ENCODE measurements around the gene HEXD.

The HEXD gene

DNA sequence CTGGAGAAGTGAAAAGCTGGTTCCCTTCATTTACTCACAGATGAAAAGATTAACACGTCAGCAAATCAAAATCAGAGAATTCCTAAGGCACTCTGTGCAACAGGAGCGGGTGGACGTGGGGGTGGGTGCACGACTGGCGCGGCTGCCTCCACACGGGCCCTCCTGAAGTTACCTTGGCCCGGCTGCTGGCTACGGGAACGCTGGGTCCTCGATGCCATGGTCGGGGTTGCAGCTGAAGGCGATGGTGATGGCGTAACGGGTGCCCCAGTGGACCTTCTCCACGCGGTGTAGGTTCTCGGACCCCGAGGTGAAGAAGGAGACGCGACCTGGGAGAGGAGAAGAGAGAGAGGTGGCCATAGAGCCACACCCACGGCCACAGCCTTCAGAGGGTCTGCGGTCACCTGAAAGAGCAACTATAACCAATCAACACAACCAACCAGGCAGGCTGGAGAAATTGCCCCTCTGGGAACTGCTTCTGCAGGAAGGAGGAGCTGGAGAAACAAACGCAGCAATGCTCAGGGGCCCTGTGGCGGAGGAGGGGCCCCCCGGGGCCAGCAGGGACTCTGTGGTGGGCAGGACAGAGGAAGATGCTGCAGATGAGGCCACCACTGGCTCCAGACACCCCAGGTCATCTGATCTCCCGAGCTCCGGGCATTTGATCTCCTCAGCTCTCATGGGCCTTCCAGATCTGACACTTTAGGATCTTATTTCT is 25.8 kb upstream of the HEXD start:
- DNase-seq (ENCODE audit: low spot score) = no peak
- in situ Hi-C loops (cut with MboI; ENCODE audit: low pct_unique_long_range_greater_than_20kb, low sequenced_read_pairs, unreplicated experiment) = no loop called here
- TF ChIP-seq, protein P1, sequence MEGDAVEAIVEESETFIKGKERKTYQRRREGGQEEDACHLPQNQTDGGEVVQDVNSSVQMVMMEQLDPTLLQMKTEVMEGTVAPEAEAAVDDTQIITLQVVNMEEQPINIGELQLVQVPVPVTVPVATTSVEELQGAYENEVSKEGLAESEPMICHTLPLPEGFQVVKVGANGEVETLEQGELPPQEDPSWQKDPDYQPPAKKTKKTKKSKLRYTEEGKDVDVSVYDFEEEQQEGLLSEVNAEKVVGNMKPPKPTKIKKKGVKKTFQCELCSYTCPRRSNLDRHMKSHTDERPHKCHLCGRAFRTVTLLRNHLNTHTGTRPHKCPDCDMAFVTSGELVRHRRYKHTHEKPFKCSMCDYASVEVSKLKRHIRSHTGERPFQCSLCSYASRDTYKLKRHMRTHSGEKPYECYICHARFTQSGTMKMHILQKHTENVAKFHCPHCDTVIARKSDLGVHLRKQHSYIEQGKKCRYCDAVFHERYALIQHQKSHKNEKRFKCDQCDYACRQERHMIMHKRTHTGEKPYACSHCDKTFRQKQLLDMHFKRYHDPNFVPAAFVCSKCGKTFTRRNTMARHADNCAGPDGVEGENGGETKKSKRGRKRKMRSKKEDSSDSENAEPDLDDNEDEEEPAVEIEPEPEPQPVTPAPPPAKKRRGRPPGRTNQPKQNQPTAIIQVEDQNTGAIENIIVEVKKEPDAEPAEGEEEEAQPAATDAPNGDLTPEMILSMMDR (IDR thresholded peaks at IDR 0.05; ENCODE audit: extremely low read depth, insufficient read depth, missing control alignments) = no peak

- no peak for DNase-seq (ENCODE audit: low spot score)
- in situ Hi-C loops (cut with MboI; ENCODE audit: low pct_unique_long_range_greater_than_20kb, low sequenced_read_pairs, unreplicated experiment) = no loop called here
- TF ChIP-seq, protein P1 (IDR thresholded peaks at IDR 0.05; ENCODE audit: extremely low read depth, insufficient read depth, missing control alignments) = no peak
These were observed 25.2 kb upstream of the HEXD start for GRCh38 chr17:82392941-82393340.

DNA sequence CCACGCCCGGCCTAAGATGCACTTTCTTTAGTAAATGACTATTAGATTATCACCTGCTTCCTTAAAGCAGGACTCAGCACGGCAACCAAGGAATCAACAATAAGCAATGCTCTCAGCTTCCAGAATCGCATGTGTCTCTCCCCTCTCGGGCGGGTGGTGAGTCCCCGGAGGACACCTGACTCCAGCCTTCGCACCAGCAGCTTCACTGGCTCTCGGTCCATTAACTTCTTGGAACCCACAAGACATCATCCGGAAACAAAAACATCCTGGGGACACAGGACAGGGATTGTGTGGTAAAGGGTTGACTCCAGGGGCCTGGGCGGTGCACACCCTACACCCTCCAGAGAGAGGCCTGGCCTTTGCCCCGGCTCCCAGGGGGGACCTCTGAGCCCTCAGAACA is 23.9 kb upstream of the HEXD start:
- TF ChIP-seq, protein P1 (IDR thresholded peaks at IDR 0.05; ENCODE audit: extremely low read depth, insufficient read depth, missing control alignments) = no peak
- no peak for DNase-seq (ENCODE audit: low spot score)
- in situ Hi-C loops (cut with MboI; ENCODE audit: low pct_unique_long_range_greater_than_20kb, low sequenced_read_pairs, unreplicated experiment) = no loop called here

- in situ Hi-C loops (cut with MboI; ENCODE audit: low pct_unique_long_range_greater_than_20kb, low sequenced_read_pairs, unreplicated experiment) = no loop called here
- DNase-seq (ENCODE audit: low spot score) = no peak
- TF ChIP-seq, protein P1 (IDR thresholded peaks at IDR 0.05; ENCODE audit: extremely low read depth, insufficient read depth, missing control alignments) = no peak
These were observed 21.3 kb upstream of the HEXD start for GRCh38 chr17:82396601-82397435.

GRCh38 chr17:82397449-82398335 is 20.5 kb upstream of the HEXD start:
- in situ Hi-C loops (cut with MboI; ENCODE audit: low pct_unique_long_range_greater_than_20kb, low sequenced_read_pairs, unreplicated experiment) = no loop called here
- DNase-seq (ENCODE audit: low spot score) = no peak
- TF ChIP-seq, protein P1 (IDR thresholded peaks at IDR 0.05; ENCODE audit: extremely low read depth, insufficient read depth, missing control alignments) = no peak

DNA sequence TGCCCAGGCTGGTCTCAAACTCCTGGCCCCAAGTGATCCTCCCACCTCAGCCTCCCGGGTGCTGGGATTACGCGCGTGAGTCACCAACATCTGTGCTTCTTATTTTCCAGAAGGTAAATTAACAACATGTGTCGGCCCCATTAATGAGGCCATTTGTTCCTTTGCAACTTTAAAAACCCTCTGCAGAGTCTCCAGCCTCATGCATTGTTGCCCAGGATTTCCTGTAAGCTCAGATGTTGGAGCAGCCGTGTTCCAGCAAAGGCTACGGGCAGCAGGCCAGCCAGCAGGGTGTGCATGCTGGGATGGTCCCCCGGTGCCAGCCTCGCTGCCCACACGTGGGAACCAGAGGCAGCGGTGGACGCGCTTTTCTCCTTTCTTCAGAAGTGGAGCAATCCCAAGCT is 19.1 kb upstream of the HEXD start:
- in situ Hi-C loops (cut with MboI; ENCODE audit: low pct_unique_long_range_greater_than_20kb, low sequenced_read_pairs, unreplicated experiment) = no loop called here
- no peak for DNase-seq (ENCODE audit: low spot score)
- TF ChIP-seq, protein P1 (IDR thresholded peaks at IDR 0.05; ENCODE audit: extremely low read depth, insufficient read depth, missing control alignments) = no peak

Measured in GM13977 (cell line).